Inferior parietal cortex (tissue), 1 donor: ENCODE data around the gene VN1R5.

Experiments
- DNase-seq: peaks from one replicate; pipeline ENCODE4 v3.0.0-alpha.2; 2016; ENCODE audit errors: extremely low spot score

VN1R5 gene

DNA sequence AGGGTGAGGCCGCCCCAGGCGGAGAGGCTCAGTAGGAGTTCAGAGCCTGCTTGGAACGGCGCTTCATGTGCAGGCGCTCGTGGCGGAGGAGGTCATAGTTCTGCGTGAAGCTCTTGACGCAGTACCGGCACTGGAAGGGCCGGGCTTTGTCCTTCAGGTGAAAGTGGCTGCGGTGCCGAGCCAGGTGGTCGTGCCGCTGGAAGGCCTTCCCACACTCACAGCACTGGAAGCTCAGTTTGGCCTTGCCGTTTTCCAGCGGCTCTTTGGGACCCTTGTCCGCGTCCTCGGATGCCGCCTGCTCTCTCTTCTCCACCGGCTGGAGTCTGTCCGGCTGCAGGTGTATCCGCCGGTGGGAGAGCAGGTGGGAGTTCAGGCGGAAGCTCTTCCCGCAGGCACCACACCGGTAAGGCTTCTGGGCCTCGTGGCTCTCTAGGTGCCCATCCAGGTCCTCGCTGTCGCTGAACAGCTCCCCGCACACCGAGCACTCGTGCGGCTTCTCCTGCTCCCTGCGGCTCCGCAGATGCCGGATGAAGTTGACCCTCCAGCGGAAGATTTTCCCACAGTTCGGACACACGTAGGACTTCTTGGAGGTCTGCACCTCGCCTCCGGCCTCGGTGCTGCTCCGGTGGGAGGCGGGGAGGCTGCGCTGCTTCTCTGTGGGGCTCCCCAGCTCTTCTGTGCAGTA is 44.8 kb downstream of the VN1R5 start:
- no peak for DNase-seq

DNA sequence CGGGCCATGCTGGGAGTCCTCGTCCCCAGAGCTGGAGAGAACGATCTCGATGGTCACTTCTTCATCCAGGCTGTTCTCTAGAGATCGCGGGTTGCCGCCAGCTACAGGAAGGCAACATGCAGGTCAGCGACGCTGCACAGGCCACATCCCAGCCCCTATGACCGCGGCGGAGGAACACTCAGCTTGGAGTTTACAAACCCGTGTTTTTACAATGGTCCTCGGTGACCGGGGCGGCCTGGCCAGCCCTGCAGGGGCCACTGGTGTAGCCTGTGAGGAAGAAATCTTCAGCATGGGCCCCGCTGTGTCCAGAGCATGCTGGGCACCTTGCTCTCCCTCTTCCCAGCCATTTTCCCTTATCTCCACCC is 45.3 kb downstream of the VN1R5 start:
- no peak for DNase-seq

DNA sequence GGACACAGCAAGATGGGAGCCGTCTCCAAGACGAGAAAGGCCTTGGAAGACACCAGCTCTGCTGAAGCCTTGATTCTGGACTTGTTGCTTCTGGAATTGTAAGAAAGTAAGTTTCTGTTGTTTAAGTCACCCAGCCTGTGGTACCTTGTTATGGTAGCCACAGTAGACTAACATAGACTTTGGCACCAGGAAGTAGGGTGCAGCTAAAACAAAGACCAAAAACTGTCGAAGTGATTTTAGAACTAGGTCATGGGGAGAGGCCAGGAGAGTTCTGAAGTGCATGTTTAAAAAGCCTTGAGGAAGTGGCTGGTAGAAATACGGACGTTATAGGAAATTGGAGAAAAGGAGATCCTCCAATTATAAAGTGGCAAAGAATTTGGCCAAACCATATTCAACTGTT is 47.3 kb downstream of the VN1R5 start:
- no peak for DNase-seq

DNA sequence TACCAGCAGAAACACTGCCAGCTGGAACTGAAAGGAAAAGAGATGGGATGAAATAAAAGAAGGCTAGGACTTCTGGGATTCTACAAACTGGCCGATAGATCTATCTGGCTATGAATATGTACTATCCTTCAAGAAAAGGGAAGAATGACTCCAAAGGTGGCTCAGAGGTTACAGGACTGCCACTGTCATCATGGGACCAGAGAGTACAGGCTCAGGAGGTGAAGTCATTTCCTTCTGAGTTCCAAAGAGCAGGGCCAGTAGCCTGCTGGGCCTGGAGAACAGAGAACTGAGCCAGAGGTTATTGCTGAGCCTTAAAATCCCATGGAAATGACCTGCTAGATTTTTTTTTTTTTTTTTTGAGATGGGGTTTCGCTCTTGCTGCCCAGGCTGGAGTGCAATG is 48.2 kb downstream of the VN1R5 start:
- DNase-seq: no peak
